Jurkat, Clone E6-1 (cell line): ENCODE results near the gene NQO2. TPM values are rescaled to one million over a fixed set of nuclear protein-coding genes. Genes with fewer than 3 reads are reported as not detected.

Experiments
- DNase-seq: peaks from one replicate; pipeline ENCODE4 v3.0.0-alpha.2; 2011; ENCODE audit warnings: low read depth, low spot score
- H3K4me3 ChIP-seq: 2 replicates; pipeline ENCODE4 v1.5.1; 2011; ENCODE audit warnings: mild to moderate bottlenecking, low read length, control low read depth, moderate library complexity
- polyA plus RNA-seq: library from polyadenylated mRNA; unstranded; fragments of >200 nt; gene quantifications from one replicate; pipeline ENCODE4 v1.2.1, GENCODE V29; 2012; ENCODE audit warnings: missing spikeins; ENCODE audit not compliant: insufficient read length, insufficient read depth

The NQO2 gene
- 81.8 TPM for polyA plus RNA-seq

- H3K4me3 ChIP-seq = peak within 1 kb of the TSS; percentile 86
- DNase-seq = peak; percentile 53
Measured at GRCh38 chr6:2999618-3000557, at the start of gene NQO2. Gene NQO2, plus strand, starts transcription at chr6:2999894. Its CDS starts 6,659 bp downstream, at chr6:3006553.

- DNase-seq = no peak
- H3K4me3 ChIP-seq = no peak overlapping the region
Measured at GRCh38 chr6:2950713-2951112, 49.0 kb upstream of the NQO2 start.

GRCh38 chr6:2951728-2952127 is 48.0 kb upstream of the NQO2 start:
- DNase-seq = no peak
- no peak overlapping the region for H3K4me3 ChIP-seq

GRCh38 chr6:2952557-2953095 is 47.1 kb upstream of the NQO2 start:
- peak overlapping the region; percentile 54 for H3K4me3 ChIP-seq
- DNase-seq = peak; percentile 75

GRCh38 chr6:2953098-2953497 is 46.6 kb upstream of the NQO2 start:
- H3K4me3 ChIP-seq = peak overlapping the region; percentile 54; the same call in 1 of the 2 replicates
- DNase-seq = no peak

DNA sequence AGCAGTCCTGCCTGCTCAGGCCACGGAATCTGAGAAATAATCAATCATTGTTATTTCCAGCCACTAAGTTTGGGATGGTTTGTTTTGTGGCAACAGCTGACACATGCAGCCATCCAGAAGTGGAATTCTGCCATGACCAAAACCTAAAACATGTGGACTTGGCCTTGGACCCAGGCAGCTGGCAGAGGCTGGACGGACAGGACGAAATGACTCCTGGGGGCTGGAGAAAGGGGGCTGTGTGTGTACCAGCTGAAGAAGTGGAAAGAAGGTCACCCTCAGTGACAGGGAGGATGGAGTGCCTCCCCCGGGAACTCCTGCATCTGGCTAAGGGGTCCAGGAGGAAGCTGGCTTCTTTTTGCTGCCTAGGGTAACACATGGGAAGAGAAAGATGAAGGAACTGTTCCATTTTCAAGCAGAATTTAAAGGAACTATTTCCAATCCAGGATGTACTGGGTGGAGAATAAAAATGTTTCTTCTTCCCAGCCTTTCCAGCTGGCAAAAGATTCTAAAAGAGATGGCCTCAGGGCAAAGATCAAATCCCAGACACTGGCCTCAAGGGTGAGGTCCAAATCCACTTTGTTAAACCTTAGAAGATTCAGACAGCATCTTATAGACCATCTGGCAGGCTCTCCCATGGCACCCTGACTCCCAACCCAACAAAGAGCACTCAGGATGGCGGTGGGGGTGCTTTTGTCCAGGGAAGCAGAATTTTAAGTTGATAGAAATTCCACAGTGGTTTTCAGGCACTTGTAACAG is 42.6 kb upstream of the NQO2 start:
- no peak for DNase-seq
- H3K4me3 ChIP-seq = no peak overlapping the region

- no peak for DNase-seq
- no peak overlapping the region for H3K4me3 ChIP-seq
Measured at GRCh38 chr6:2957696-2958330, 41.9 kb upstream of the NQO2 start.

DNA sequence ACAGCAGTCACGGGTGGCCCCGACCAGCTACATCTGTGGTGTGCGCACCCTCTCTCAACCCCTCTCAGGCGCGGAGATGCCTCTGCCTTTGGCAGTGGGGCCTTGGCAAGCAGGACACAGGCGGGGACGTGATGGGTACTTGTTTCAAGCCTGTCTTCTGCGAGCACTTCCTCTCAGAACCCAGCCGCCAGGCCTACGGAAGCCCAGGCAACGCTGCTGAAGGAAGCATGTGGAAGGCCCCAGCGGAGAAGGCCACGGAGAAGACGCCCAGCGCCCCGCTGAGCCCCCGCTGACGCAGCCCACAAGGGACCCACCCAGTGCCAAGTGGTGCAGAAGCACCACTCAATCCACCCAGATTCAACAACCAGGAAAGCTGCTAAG is 41.4 kb upstream of the NQO2 start:
- no peak for DNase-seq
- no peak overlapping the region for H3K4me3 ChIP-seq

DNA sequence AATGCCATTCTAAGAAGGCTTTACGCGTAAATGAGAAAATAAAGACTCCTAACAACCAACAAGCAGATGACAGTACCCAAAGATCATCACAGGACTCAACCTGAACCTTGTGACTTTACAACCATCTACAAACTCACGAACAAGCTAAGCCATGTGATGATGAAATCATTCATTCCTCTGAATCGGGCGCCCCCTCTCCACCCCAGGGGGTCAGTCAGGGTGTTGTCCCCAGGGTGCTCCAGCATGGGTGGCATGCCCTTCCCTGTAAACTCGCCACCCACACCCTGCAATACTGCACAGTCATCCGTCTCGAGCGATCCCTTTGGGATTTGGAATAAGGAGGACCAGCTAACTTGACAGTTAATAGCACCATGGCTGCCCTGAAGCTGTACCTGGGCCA is 40.9 kb upstream of the NQO2 start:
- H3K4me3 ChIP-seq = no peak overlapping the region
- no peak for DNase-seq

- no peak for DNase-seq
- H3K4me3 ChIP-seq = no peak overlapping the region
Measured at GRCh38 chr6:2959909-2960719, 39.6 kb upstream of the NQO2 start.

- no peak overlapping the region for H3K4me3 ChIP-seq
- no peak for DNase-seq
Measured at GRCh38 chr6:2960935-2961334, 38.8 kb upstream of the NQO2 start.

DNA sequence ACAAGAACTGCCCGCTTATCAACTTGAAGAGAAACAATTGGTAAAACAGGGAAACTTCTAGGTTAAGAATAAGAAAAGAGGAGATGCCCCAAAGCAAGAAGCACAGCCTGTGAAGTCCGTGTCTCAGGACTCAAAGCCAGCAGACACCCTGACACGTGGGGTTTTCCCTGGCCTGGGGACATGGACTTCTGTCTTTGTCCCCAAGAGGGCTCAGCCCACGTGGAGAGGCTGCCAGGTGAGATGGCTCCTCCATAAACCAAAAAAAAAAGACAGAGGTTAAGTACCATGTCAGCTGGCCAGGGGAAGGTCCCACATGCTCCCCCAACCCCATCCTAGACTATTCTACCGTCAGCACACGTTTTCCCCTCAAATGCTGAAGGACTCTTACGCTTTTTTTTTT is 38.2 kb upstream of the NQO2 start:
- no peak overlapping the region for H3K4me3 ChIP-seq
- DNase-seq = no peak

DNA sequence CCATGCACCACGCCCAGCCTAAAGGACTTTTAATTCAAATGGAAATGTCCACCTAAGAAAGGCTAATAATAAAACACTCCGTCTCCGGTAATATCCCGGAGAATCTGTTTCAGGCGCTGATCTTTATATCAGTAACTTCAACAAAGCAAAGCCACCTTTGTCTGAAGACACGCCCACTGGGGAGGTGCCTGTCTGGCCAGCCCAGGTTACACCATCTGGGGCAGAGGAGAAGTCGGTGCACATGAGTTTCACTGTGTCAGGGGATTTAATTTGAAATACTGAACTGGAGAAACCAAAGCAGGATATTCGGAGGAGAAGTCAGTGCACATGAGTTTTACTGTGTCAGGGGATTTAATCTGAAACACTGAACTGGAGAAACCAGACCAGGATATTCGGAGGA is 37.7 kb upstream of the NQO2 start:
- no peak overlapping the region for H3K4me3 ChIP-seq
- DNase-seq = no peak

DNA sequence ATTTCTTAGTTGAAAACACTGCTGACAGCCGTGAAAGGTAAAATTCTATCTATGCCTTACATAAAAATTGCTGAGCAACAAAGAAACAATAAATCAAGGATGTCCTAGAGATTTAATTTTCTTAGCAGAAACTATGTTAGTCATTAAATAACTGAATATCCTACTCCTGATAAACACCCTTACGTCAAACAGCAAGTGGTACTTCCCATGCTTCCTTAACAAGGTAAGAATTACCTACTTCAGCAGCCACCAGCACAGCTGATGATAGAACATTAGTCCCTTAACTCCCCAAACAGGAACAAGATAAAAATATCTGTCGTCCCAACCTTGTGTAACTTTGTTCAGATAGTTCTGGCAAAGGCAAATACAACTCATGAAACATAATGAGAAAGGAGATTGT is 37.1 kb upstream of the NQO2 start:
- DNase-seq = no peak
- no peak overlapping the region for H3K4me3 ChIP-seq

GRCh38 chr6:2963756-2964155 is 35.9 kb upstream of the NQO2 start:
- H3K4me3 ChIP-seq = no peak overlapping the region
- no peak for DNase-seq

DNA sequence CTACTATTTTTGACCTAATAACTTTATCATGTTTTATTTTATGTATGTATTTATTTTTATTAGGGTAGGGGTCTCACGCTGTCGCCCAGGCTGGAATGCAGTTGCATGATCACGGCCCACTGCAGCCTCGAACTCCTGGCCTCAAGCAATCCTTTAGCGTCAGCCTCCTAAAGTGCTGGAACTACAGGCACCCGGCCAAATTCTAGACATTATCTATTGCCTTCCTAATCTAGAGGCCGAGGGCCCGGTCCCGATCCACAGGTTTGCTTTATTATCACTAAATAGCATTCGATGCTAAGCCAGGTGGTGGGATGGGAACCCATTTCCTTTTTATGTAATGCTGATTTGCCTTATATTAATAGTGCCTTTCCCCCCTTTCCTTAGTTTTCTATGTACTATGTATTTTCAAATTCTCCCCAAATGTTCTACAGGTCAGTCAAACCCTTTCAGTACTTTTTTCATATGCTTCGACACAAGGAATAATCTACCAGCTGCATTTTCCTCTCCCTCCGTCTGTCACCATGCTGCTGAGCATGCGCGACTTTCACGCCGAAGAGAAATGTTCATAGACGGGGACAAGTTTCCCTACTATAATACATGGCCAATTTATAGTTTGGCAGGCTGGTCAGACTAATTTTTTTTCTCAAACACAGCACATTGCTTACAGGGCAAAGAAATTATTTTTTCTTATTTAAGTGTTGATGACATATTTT is 34.7 kb upstream of the NQO2 start:
- no peak overlapping the region for H3K4me3 ChIP-seq
- DNase-seq = no peak

GRCh38 chr6:2966347-2966746 is 33.3 kb upstream of the NQO2 start:
- DNase-seq = no peak
- no peak overlapping the region for H3K4me3 ChIP-seq

DNA sequence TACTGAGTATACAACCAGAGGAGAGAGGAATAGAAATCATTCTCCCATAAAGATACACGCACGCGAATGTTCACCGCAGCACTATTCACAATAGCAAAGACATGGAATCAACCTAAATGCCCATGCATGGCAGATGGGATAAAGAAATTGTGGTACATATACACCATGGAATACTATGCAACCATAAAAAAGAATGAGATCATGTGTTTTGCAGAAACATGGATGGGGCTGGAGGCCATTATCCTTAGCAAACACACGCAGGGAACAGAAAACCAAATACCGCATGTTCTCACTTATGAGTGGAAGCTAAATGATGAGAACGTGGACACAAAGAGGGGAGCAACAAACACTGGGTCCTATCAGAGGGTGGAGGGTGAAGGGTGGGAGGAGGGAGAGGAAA is 31.8 kb upstream of the NQO2 start:
- DNase-seq = no peak
- H3K4me3 ChIP-seq = no peak overlapping the region
